NCI-H187 treated with DMSO at 0.1 percent for 48 hours (cell line): ENCODE measurements around the gene FZD1.
"Not testable (repeated sequence)": the region's sequence is repeated elsewhere in the genome, so short reads cannot be mapped to it uniquely, and the experiment has no call there.

Experiments used
- DNase-seq: peaks from one replicate; lab custom pipeline; 2025; lab: John Stamatoyannopoulos, UW

FZD1 gene

DNA sequence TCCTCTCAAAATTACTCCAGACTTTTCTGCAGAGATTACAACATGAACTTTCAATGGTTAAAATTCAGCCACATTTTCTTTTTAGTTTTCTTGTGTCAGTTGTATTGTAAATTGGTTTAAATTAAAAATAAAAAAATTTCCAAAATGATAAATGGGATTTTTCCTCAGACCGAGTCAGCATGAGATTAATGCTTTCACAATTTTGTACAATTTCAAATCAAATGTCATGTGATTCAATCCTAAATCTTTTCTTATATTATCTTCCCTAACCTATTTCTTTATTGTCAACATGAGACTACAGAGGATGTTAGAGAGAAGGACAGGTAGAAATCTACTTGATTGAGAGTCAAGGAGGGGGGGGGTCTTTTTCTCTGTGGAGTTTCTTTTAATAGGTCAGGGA, 33.7 kb downstream of the FZD1 start:
- no peak for DNase-seq

DNA sequence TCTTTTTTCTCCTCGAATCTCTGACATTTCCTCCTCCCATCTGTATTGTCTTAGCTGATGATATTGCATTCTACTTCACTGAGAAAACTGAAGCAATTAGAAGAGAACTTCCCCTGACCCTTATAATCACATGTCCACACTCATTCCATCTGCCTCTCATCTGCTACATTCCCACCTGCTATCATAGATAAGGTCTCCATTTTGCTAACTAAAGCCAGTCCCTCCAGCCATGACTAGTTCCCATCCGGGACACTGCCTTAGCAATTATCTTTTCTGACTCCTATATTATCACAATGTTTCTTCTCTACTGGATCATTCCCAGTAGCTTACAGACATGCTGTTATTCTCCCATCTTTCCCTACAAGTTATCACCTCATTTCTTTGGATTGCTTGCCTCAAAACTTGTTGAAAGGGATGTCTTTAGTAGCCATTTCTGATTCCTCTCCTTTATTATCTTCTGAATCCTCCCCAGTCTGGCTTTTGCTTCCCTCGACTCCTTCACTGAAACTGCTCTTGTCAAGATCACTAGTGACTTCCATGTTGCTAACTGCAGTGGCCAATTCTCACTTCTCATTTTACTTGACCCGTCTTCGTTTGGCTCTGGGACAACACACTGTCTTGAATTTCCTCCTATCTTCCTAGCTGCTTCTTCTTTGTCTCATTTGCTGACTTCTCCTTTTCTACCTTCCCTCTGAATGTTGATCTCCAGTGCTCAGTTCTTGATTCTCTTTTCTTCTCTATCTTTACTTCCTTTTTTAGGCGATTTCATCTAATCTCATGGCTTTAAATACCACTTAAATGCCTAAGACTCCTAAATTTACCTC, 35.9 kb downstream of the FZD1 start:
- no peak for DNase-seq

DNA sequence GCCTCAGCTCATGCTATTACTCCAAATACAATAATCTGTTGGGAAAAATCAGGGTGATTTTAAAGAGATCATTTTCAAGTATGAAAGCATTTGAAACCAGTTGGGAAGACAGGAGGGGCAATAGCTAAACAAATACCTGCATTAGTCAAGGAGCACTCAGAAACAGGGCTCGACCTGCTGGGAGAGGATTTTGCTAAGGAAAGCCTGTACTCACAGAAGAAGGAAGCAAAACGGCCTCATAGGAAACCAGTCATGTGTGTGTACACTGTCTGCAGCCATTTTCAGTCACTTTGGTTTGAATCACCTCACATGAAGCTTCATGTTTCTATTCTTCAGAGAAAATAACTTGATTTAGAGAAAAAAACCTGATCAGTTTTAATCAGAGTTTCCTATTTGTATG, 38.6 kb downstream of the FZD1 start:
- DNase-seq: no peak

DNA sequence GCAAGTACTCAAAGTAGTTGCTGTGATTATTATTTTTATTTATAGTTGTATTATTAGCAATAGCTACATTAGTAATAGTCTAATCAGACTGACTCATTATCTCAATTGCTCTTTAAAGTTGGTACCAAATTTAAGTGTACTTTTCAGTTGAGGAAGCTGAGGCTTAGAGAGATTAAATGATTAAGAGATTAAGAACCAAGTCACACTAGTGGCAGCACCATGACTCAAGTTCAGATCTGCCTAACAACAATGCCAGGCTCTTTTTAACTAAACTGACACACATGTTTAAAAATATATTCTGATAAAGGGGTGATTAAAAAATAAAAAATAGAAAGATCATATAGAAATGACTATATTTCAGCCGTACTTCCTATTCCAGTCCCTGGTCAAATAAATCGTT, 42.0 kb downstream of the FZD1 start:
- DNase-seq: no peak

DNA sequence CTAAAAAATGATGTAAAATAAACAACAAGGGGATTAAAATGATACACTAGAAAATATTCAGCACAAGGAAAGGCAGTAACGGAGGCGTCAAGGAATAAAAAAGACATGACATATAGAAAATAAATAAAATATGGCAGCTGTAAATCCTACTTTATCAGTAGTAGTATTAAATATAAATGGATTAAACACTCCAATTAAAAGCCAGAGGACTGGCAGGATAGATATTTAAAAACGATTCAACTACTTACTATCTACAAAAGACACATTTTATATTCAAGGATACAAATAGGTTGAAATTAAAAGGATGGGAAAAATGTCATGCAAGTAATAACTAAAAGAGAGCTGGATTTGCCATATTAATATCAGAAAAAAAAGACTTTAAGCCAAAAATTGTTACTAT, 43.2 kb downstream of the FZD1 start:
- no peak for DNase-seq

DNA sequence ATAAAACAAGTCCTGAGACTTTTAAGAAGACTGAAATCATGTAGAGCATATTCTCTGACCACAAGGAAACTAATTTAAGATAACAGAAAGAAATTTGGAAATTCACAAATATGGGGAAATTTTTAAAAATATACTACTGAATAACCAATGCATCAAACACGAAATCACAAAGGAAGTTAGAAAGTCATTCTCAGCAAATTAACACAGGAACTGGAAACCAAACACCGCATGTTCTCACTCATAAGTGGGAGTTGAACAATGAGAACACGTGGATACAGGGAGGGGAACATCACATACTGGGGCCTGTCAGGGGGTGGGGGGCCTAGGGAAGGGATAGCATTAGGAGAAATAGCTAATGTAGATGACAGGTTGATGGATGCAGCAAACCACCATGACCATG, 44.0 kb downstream of the FZD1 start:
- not testable (repeated sequence) for DNase-seq

DNA sequence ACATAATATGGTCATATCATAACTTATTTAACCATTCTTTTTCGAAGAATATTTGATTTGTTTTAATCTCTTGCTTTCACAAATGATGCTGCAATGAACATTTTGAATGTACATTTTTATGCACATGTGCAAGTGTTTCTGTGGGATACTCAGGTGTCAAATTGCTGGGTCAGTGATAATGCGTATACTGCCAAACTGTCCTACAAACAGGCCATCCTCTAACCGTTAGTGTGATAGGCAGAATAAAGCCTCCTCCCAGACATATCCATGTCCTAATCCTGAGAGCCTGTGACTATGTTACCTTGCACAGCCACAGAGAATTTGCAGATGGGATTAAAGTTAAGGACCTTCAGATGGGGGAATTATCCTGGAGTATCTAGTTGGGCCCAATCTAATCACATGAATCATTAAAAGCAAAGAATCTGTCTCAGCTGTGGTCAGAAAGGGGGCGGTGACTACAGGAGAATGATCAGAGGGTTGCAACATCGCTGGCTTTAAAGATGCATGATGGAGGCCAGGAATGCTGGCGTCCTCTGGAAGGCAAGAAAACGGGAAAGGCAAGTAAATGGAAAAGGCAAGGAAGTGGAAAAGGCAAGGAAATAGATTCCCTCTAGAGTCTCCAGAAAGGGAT, 46.7 kb downstream of the FZD1 start:
- DNase-seq: no peak

DNA sequence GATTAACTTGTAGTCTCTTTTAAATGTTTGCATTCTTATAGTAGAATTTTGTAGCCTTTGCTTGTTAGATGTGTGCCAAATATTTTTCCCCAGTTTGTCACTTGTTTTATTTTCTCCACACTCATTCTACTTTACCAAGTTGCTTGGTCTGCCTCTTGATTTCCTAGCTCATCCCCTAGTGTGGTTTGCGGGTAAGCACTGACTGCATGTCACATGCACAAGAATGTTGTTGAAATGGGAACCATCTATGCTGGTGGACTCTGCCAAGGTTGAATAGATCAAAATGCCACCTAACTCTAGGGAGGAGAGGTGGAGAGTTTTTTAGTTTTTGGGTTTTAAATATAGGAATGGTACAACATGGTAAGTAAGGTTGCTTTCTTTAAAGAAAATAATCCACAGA, 47.6 kb downstream of the FZD1 start:
- DNase-seq: no peak

DNA sequence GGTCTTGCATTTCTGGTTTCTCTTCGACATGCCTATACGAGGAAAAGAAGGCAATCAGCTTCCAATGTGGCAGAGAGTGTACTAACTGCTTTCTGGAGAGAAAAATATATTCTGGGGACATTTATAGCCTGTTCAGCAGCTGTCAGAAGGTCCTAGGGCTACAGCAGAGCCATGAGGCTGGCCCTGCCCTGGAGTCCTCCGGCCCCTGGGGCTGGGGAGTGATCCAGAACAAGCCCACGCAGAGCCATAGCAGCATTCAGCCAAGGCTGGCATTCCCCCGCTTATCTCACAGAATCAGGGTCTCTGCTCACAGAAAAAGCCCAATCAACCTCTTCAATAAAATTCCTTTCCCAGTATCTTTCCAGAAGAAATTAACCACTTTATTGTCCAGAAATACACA, 48.9 kb downstream of the FZD1 start:
- DNase-seq: no peak

DNA sequence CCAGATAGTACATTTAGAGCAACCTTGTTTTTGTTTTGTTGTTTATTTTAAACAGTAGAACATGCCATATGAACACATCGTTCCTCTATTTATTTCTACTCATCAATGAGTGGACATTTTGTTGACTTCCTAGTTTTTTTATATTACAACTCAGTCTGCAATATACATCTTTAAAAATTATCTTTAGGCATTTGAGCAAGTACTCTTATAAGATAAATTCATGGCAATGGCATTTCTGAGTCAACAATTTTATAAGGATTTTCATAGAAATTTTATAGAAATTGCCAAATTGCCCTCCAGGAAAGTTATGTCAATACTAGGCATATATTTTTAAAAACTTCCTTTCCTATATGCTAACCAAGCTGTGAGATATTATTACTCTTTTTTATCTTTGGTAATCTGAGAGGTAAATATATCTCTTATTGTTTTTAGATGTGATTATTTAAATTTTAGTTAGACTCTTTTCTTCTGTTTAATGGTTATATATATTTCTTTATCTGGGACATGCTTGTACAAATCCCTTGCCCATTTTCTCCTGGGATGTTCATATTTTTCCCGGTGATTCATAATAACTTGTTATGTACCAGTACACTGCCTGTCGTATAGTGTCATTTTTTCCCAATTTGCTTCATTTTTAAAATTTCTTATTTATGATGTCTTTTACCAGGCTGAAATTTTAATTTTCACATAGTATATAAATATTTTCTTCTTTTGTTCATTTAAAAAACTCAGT, 50.5 kb downstream of the FZD1 start:
- DNase-seq: no peak

DNA sequence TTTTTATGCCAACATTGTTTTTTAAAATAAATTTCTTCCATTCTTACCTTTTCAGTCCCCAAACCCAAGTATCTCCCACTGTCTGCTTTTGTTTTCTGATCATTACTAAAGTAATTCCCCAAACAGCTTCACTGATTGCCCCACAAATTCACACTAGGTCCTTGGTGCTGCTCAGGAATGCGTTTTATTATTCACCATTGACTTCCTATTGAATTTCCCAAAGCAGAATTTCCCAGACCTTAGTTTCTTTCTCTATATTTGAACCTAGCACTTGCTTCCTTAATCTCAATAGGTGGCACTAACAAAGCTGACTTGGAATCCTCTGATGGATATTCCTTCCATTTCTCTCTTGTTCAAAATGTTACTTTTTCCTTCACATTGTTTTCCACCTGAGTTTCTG, 52.2 kb downstream of the FZD1 start:
- no peak for DNase-seq

DNA sequence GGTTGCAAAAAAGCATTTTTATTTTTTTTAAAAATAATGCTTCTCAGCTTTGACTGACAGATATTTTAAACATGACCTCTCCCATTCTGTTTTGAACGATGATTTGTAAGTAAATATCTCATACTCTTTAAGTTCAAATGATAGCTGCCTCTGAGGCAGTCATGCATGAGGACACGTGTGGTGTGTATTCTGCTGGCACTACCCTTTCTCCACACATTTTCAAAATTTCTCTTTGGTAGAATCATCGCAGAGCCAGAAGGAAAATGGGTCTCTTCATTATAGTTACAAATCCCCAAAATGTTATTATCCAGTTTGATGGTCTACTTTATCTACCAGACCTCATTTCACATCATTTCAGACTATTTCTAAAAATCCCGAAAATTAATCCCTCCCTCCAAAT, 55.1 kb downstream of the FZD1 start:
- DNase-seq: no peak

DNA sequence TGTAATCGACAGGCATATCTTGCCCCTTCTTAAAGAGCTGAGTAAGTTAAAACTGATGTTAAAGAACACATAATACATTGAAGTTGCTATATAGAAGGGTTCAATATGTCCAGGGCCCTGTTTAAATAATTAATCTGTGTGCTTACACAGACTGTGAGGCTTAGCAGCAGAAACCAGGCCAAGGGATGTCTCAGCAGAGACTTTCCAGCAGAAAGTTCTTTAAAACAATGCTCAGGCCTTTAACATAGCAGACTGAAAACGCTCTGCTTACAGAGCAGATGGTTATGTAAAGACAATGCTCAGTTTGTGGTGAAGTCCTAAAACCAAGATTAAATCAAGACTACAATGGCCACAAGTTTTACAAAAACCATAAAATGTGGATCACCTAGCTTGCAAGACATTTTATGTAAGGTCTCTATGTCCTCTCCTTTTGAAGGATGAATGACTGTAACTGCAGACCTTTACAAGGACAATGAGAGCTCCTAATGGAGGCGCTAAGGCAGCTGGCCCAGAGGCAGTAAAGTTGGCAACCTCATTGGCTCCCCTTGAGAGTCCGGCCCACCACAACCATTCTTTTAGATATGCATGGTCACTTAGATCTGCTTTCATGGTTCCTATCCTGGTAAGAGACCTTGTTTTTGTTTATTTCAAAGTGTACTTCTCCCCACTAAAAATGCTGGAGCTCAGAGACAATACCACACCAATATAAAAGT, 56.3 kb downstream of the FZD1 start:
- DNase-seq: no peak
